IMR-90 (cell line): ENCODE data around the gene NPHP4. TPM values are rescaled to one million over a fixed set of nuclear protein-coding genes. Genes with fewer than 3 reads are reported as not detected.

Experiments
- FOS ChIP-seq: fragments of 150-350 bp; IDR thresholded peaks from 2 replicates; pipeline ENCODE4 v1.6.1; 2016; ENCODE audit warnings: low read depth, low read length
- MXI1 ChIP-seq: IDR thresholded peaks from 2 replicates; pipeline ENCODE4 v1.6.1; 2012; ENCODE audit warnings: low read depth, mild to moderate bottlenecking, low read length, moderate library complexity, borderline replicate concordance
- POLR2A ChIP-seq: IDR thresholded peaks from 2 replicates; pipeline ENCODE4 v1.6.1; 2012; ENCODE audit warnings: mild to moderate bottlenecking, low read depth, low read length
- USF2 ChIP-seq: fragments of 150-350 bp; IDR thresholded peaks from 2 replicates; pipeline ENCODE4 v1.6.1; 2017; ENCODE audit warnings: mild to moderate bottlenecking, antibody characterized with exemption, low read length, low read depth
- polyA plus RNA-seq, 3 experiments: library from polyadenylated mRNA; depleted of rRNA; stranded (reverse); fragments of >200 nt; gene quantifications; 2 replicates each; pipeline ENCODE4 v1.2.3, GENCODE V29; 2012; ENCODE audit warnings: low replicate concordance in 1 of 3
- total RNA-seq: library from RNA; depleted of rRNA; stranded (reverse); fragments of >200 nt; gene quantifications from 2 replicates; pipeline ENCODE4 v1.2.3, GENCODE V29; 2012

Gene NPHP4
- total and polyA plus RNA-seq, 2 of the 4 experiments (the other 2 are of a cell fraction), result 2.0 to 5.5 TPM

GRCh38 chr1:5831600-5832335 is 160.5 kb downstream of the NPHP4 start (continued):
- TF ChIP-seq USF2, result no peak
- no peak for TF ChIP-seq MXI1
- TF ChIP-seq FOS, result no peak
- no peak for TF ChIP-seq POLR2A
